GM12864 (cell line): ENCODE measurements around the gene ASB8.

Experiments
- DNase-seq: peaks from one replicate; pipeline ENCODE4 v3.0.0-alpha.2; 2011; ENCODE audit warnings: low read depth
- H3K4me3 ChIP-seq: 2 replicates; pipeline ENCODE4 v1.5.1; 2011; ENCODE audit warnings: mild to moderate bottlenecking, low read depth, low read length, control low read depth
- TF ChIP-seq, protein P1 (sequence below): IDR thresholded peaks from 2 replicates; pipeline ENCODE4 v1.5.1; 2011; ENCODE audit warnings: low read depth, mild to moderate bottlenecking, moderate library complexity, low read length, control low read depth, inconsistent platforms; ENCODE audit errors: missing control alignments

ASB8 gene

DNA sequence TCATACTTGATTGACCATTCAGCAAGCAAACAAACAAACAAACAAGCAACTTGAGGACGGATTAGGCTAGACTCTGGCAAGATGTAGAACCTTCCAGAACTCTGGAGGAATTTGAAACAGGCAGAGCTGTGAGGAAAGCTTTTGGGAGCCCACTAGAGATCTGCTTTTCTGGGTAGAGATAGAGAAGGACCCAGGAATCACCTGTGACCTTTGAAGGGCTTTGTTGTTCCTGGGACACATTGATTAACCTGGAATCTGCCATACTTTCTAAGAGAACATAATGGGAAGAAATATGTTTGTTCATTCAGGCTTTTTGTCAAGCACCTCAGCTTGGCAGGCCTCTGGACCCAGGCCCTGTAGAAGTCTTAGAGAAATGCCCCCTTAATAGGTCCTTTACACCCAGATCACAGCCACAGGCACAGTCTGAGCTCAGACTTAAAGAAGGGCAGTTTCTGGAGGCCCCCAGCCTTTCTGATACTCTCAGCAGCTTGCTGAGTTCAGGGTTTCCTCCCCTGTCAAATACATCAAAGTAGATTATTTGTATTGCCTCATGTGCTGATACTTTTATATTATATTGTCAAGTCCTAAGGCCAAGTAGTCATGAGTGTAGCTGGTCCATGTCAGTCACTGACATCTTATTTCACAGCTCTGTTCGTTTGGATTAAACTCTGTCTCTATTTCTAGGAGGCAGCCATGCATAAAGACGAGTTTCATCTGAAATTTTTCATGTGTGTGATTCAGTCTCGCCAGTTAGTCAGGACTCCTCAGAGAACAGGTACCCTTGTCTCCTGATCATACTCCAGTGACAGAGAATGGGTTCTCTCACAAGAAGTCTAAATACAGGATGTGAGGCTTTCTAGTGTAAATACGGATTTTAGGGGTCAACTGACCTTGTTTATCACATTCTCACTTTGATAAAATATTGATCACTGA lies 50.4 kb downstream of the ASB8 start:
- H3K4me3 ChIP-seq, result peak overlapping the region; percentile 79
- TF ChIP-seq, protein P1, sequence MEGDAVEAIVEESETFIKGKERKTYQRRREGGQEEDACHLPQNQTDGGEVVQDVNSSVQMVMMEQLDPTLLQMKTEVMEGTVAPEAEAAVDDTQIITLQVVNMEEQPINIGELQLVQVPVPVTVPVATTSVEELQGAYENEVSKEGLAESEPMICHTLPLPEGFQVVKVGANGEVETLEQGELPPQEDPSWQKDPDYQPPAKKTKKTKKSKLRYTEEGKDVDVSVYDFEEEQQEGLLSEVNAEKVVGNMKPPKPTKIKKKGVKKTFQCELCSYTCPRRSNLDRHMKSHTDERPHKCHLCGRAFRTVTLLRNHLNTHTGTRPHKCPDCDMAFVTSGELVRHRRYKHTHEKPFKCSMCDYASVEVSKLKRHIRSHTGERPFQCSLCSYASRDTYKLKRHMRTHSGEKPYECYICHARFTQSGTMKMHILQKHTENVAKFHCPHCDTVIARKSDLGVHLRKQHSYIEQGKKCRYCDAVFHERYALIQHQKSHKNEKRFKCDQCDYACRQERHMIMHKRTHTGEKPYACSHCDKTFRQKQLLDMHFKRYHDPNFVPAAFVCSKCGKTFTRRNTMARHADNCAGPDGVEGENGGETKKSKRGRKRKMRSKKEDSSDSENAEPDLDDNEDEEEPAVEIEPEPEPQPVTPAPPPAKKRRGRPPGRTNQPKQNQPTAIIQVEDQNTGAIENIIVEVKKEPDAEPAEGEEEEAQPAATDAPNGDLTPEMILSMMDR, result no peak
- DNase-seq, result no peak

DNA sequence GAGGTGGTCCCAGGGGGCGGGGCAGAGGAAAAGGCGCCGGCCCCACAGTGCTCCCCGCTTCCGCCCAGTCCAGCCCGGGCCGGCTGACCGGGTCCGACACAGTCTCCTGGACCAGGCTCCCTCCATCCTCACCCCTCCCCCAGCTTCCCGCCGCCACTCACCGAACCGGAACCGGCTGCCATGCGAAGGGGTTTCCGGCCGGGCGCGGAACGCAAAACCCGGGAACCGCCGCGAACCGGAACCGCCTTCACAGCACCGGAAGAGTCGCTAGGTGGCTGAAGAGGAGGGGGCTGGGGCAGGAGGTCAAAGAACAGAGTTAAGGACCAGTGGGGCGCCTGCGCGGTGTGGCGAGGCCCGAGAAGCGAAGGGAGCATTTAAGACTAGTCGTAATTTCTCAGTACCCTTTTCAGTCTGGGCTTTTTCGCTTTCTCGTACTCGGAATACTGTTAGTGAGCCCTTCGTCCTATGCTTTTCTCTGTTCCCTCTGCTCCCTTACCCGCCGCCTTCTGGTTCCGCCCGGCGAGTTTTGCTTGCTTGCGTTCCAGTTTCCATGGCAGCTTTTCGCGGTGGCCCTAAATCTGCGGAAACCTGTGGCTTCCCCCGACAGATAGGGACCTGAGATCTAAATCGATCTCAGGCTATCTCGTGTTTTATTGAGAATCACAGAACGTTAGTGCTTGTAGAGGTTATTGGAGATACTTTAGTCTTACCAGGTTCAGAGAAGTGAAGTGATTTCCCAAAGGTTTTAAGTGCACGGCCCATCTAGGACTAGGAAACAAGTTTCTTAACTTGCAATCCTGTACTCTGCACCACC lies 51.2 kb downstream of the ASB8 start, which contains the start of gene SENP1:
TSS of gene SENP1 (minus strand) at position 213 of the 814 bp plus-strand sequence. CDS start 4,607 bp downstream, outside the sequence.
- TF ChIP-seq, protein P1, result peak; percentile 14
- DNase-seq, result peak; percentile 74
- peak within 1 kb of the TSS; percentile 79 for H3K4me3 ChIP-seq

DNA sequence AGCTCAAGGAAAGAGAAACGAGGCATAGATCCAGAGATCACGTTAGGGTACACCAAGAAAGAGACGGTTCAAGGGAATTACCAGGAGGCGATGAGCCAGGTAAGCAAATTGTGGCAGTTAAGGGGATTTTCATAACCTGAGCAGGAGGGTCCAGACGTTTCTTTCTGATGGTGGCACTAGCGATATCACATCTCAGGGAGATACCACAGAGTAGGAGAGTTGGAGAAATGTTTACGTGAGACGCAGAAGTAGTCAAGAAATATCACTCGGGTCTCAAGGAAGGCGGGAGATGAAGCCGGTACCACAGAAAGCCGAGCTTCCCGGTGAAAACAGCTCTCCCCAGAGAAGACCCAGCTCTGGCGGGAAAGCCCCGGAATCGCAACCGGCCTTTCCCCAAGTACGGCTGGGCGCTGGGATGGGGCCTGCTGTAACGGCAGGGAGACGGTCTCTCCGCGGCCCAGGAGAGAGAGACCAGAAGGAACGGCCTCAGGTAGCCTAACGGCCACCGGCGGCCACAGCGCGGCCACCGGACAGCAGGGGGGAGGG lies 51.9 kb downstream of the ASB8 start:
- TF ChIP-seq, protein P1, result no peak
- DNase-seq, result no peak
- H3K4me3 ChIP-seq, result peak overlapping the region; percentile 79

DNA sequence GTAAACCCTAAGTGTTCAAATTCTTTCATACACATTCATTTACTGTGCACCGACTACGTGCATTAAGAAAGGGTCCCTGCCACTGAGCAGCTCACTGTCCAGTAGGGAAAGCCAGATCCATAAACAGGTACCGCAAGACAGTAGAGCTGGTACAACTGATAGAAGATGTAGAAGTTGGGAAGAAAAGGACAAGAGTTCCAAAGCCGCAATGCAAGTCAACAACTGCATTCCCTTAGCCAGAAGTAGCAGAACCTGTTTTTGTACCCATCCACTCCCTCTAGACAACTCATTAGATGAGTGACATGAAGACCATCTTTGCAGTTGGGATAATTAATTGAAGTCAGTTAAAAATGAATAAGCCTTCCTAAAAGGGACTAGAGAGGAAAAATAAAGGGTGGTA lies 52.8 kb downstream of the ASB8 start:
- TF ChIP-seq, protein P1, result no peak
- peak overlapping the region; percentile 79 for H3K4me3 ChIP-seq
- DNase-seq, result no peak
